Tibial artery (tissue), 4 donors: ENCODE measurements around the gene CDC42SE2.

Experiments used
- DNase-seq, 2 donors: peaks; one replicate each; pipeline ENCODE4 v3.0.0-alpha.2; 2019
- H3K27ac ChIP-seq, 2 donors: fragments of 200-600 bp; sonication (generic) in 1 of 2; 1 replicate in 1 of 2; 2 replicates in 1 of 2; pipeline ENCODE4 v1.5.1; 2018 to 2019; ENCODE audit warnings: mild to moderate bottlenecking in 1 of 2
- H3K27me3 ChIP-seq, 2 donors: fragments of 200-600 bp; sonication (generic) in 1 of 2; one replicate each; pipeline versions ENCODE4 v1.5.1 to v1.6.0; 2016 to 2019
- H3K36me3 ChIP-seq, 3 donors: fragments of 200-600 bp; sonication (generic) in 2 of 3; one replicate each; pipeline ENCODE4 v1.5.1; 2016 to 2019; ENCODE audit warnings: mild to moderate bottlenecking in 2 of 3
- H3K4me1 ChIP-seq, 4 donors: fragments of 200-600 bp; sonication (generic) in 2 of 4; 1 replicate in 3 of 4; 2 replicates in 1 of 4; pipeline ENCODE4 v1.5.1; 2016 to 2019
- H3K4me3 ChIP-seq, 2 donors: fragments of 200-600 bp; sonication (generic) in 1 of 2; 1 replicate in 1 of 2; 2 replicates in 1 of 2; pipeline ENCODE4 v1.5.1; 2018 to 2019; ENCODE audit warnings: mild to moderate bottlenecking in 2 of 2
- H3K9me3 ChIP-seq, 3 donors: fragments of 200-600 bp; sonication (generic) in 1 of 3; one replicate each; pipeline ENCODE4 v1.5.1; 2016 to 2019
- CTCF ChIP-seq, 2 experiments: fragments of 200-600 bp in 1 of 2; fragments of 450-650 bp in 1 of 2; IDR thresholded peaks; one replicate each; pipeline ENCODE4 v1.5.1; 2017 to 2019; ENCODE audit warnings: antibody characterized with exemption in 2 of 2, mild to moderate bottlenecking in 1 of 2, moderate library complexity in 1 of 2
- intact Hi-C: fragments of 100-400 bp; cut with DNase I; formaldehyde crosslinking; loops from one replicate; pipeline ENCODE4 v1.15.0; 2023; ENCODE audit warnings: low total_unique reads

The CDC42SE2 gene

GRCh38 chr5:131367219-131367860 is 103.5 kb downstream of the CDC42SE2 start:
- Histone ChIP-seq H3K4me1 (no peaks in the 10 kb centered on the region), H3K9me3 (no peaks in the 10 kb centered on the region), H3K27ac (no peak overlapping the region), H3K36me3 (no peaks in the 10 kb centered on the region), H3K4me3 (no peak overlapping the region), H3K27me3 (no peaks in the 10 kb centered on the region)
- intact Hi-C loops = no loop called here
- no peak for DNase-seq
- no peak for TF ChIP-seq CTCF (IDR thresholded peaks at IDR 0.05)

- no peak for TF ChIP-seq CTCF (IDR thresholded peaks at IDR 0.05)
- intact Hi-C loops = no loop called here
- Histone ChIP-seq H3K27me3 (no peaks in the 10 kb centered on the region), H3K4me1 (no peaks in the 10 kb centered on the region), H3K36me3 (no peaks in the 10 kb centered on the region), H3K9me3 (no peaks in the 10 kb centered on the region), H3K4me3 (no peak overlapping the region), H3K27ac (no peak overlapping the region)
- DNase-seq = no peak
Observed at GRCh38 chr5:131368866-131369265, 105.0 kb downstream of the CDC42SE2 start.

GRCh38 chr5:131369558-131369957 is 105.7 kb downstream of the CDC42SE2 start:
- Histone ChIP-seq H3K36me3 (no peaks in the 10 kb centered on the region), H3K27ac (no peak overlapping the region), H3K9me3 (no peaks in the 10 kb centered on the region), H3K4me3 (no peak overlapping the region), H3K27me3 (no peaks in the 10 kb centered on the region), H3K4me1 (peaks cover 0 to 5% (median under 1%) of the 10 kb centered on the region in 4 donors)
- intact Hi-C loops = no loop called here
- DNase-seq = no peak
- no peak for TF ChIP-seq CTCF (IDR thresholded peaks at IDR 0.05)

GRCh38 chr5:131371835-131372234 is 108.0 kb downstream of the CDC42SE2 start:
- H3K4me1 ChIP-seq = peaks cover 0 to 14% (median 6%) of the 10 kb centered on the region in 4 donors
- DNase-seq = no peak
- TF ChIP-seq CTCF (IDR thresholded peaks at IDR 0.05) = no peak

GRCh38 chr5:131373265-131373664 is 109.4 kb downstream of the CDC42SE2 start:
- Histone ChIP-seq H3K4me1 (peaks cover 0 to 15% (median 6%) of the 10 kb centered on the region in 4 donors), H3K4me3 (no peak overlapping the region), H3K27me3 (no peaks in the 10 kb centered on the region), H3K9me3 (no peaks in the 10 kb centered on the region), H3K36me3 (no peaks in the 10 kb centered on the region), H3K27ac (no peak overlapping the region)
- TF ChIP-seq CTCF (IDR thresholded peaks at IDR 0.05) = no peak
- DNase-seq = no peak
- intact Hi-C loops = no loop called here

More at GRCh38 chr5:131371835-131372234, 108.0 kb downstream of the CDC42SE2 start:
- H3K36me3 ChIP-seq = no peaks in the 10 kb centered on the region
- H3K27me3 ChIP-seq = no peaks in the 10 kb centered on the region
- H3K4me3 ChIP-seq = no peak overlapping the region
- H3K27ac ChIP-seq = no peak overlapping the region
- intact Hi-C loops = no loop called here
- H3K9me3 ChIP-seq = no peaks in the 10 kb centered on the region
